ENCODE measurements around the gene STXBP5.

GRCh38 chr6:147366290-147366689, 162.1 kb downstream of the STXBP5 start:
- TF ChIP-seq CTCF (IDR thresholded peaks at IDR 0.05; ENCODE audit: low read depth, low read length, missing input control) = no peak
- no peak for TF ChIP-seq TAF1 (conservative IDR thresholded peaks at IDR 0.05)
- TF ChIP-seq JUND (IDR thresholded peaks at IDR 0.05) = no peak

Data from liver (tissue), 3 donors.